Mesothelial cell of epicardium (in vitro differentiated cells): Measurements from ENCODE around the gene DENND5A. TPM values are rescaled to one million over a fixed set of nuclear protein-coding genes. Genes with fewer than 3 reads are reported as not detected.

Experiments used
- DNase-seq, 2 experiments: peaks; one replicate each; pipeline ENCODE4 v3.0.0; 2021; ENCODE audit warnings: low spot score in 2 of 2; ENCODE audit not compliant: unreplicated experiment in 2 of 2
- H3K27ac Mint-ChIP-seq: 2 replicates; pipeline ENCODE4 v1.8.0; 2021; ENCODE audit warnings: mixed read lengths
- H3K27me3 Mint-ChIP-seq: 2 replicates; pipeline ENCODE4 v1.8.0; 2021; ENCODE audit warnings: low read depth, mixed read lengths
- H3K36me3 Mint-ChIP-seq: 2 replicates; pipeline ENCODE4 v1.8.0; 2021; ENCODE audit warnings: mixed read lengths
- H3K4me1 Mint-ChIP-seq: 2 replicates; pipeline ENCODE4 v1.8.0; 2021; ENCODE audit warnings: mixed read lengths
- H3K4me3 Mint-ChIP-seq: 2 replicates; pipeline ENCODE4 v1.8.0; 2021; ENCODE audit warnings: mild to moderate bottlenecking, moderate library complexity, mixed read lengths
- H3K9me3 Mint-ChIP-seq: 2 replicates; pipeline ENCODE4 v1.8.0; 2021; ENCODE audit warnings: mixed read lengths
- total RNA-seq: library from RNA; stranded (reverse); gene quantifications from 3 replicates; pipeline ENCODE4 v1.2.1, GENCODE V29; 2021
- TF ChIP-seq, protein P1 (sequence below): fragments of 200-600 bp; sonication (generic); IDR thresholded peaks from one replicate; pipeline ENCODE4 v1.5.0; 2021; ENCODE audit warnings: antibody characterized with exemption; ENCODE audit not compliant: unreplicated experiment

The DENND5A gene
- total RNA-seq = 84.9 to 89.6 TPM (median 85.5 TPM) in 3 replicates

DNA sequence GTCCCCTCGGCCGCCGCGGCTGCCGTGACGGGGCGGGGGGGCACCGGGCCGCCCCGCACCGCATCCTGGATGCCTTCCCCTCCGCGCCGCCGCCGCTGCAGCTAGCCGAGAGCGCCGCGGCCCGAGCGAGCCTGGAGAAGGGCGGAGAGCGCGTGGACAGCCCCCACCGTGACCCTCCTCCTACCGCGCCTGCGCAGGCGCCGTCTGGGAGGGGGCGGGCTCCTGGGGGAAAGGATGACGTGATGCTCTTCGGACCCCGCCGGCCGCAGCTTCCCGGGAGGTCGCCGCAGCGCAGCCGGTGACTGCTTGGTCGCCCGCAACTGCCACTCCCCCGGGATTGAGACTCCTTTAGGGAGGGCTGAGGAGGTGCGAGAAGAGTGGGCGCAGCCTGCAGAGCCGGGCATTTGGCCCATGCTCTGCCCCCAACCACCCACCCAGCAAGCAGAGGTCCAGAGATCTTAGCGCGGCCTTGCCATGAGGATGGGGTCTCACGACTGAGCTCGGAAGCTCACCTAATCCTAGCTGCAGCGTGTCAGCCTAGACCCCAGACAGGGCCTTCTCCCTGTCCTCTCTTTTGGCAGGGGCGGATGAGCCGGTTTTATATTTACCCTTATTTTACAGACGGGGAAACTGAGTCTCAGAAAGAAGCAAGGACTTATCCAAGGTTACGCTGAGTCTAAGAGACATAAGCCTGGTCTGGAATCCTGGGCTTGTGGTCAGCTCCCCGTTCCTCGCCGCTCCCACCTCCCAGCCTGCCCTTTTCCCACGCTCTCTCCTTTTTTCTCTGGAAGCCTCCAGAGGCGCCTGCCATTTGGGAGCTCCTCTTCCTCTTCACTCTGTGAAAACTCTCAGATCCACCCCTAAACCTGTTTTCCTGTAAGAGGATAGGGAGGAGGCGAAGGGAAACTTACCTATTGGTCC lies at the start of gene DENND5A:
TSS of gene DENND5A (minus strand) at position 140 of the 921 bp plus-strand sequence. CDS start 281 bp downstream, outside the sequence.
- peak within 1 kb of the TSS; percentile 93 for H3K4me3 Mint-ChIP-seq
- H3K4me1 Mint-ChIP-seq = peaks cover 39% of the 10 kb centered on the region
- H3K9me3 Mint-ChIP-seq = no peaks in the 10 kb centered on the region
- no peaks in the 10 kb centered on the region for H3K27me3 Mint-ChIP-seq
- DNase-seq = peak; percentile 76 to 77
- TF ChIP-seq, protein P1, sequence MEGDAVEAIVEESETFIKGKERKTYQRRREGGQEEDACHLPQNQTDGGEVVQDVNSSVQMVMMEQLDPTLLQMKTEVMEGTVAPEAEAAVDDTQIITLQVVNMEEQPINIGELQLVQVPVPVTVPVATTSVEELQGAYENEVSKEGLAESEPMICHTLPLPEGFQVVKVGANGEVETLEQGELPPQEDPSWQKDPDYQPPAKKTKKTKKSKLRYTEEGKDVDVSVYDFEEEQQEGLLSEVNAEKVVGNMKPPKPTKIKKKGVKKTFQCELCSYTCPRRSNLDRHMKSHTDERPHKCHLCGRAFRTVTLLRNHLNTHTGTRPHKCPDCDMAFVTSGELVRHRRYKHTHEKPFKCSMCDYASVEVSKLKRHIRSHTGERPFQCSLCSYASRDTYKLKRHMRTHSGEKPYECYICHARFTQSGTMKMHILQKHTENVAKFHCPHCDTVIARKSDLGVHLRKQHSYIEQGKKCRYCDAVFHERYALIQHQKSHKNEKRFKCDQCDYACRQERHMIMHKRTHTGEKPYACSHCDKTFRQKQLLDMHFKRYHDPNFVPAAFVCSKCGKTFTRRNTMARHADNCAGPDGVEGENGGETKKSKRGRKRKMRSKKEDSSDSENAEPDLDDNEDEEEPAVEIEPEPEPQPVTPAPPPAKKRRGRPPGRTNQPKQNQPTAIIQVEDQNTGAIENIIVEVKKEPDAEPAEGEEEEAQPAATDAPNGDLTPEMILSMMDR = no peak
- no peaks in the 10 kb centered on the region for H3K36me3 Mint-ChIP-seq
- peak within 1 kb of the TSS; percentile 94 for H3K27ac Mint-ChIP-seq

DNA sequence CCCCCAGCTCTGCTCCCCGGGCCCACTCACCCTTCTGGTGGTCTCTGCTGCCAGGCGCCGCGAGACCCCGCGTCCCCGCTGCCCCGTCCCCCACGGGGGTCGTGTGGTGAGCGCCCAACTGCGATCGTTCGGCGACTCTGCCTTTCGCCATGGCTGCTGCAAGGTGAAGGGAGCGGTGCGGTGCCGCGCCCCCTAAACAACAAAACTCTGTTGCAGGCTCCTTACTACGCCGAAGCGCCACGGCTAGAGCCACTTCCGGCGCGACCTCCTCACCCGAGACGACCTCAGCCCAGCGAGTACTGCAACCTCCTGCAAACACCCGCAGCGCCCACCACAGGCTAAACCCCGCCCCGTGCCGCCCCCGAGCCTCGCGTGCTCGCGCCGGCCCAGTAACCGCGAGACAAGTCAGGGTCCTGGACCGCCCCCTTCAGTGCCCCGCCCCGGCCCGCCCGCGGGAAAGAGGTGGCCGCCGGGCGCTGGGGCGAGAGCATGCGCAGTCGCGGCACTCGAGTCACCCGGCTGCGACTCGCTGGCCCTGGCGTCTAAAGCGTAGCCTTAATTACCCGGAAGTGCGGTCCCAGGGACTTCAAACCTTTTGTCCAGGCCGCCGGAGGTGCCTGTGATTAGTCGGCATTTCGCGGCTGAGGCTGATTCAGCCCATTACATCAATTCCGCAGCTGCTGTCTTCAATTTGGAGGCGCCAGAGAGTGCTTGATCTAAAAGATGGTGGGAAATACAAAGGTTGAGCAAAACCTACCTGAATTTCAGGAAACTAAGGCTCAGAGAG lies 49.3 kb upstream of the DENND5A start, which contains the start of gene TMEM41B:
TSS of gene TMEM41B (minus strand) at position 303 of the 787 bp plus-strand sequence. CDS start at position 151, 152 bp downstream.
- Mint-ChIP-seq H3K36me3 (no peaks in the 10 kb centered on the region), H3K9me3 (no peaks in the 10 kb centered on the region)

GRCh38 chr11:9313648-9314290 lies 48.6 kb upstream of the DENND5A start:
- TF ChIP-seq, protein P1 = no peak
- Mint-ChIP-seq H3K4me3 (peak overlapping the region; percentile 97), H3K4me1 (peaks cover 32% of the 10 kb centered on the region), H3K27me3 (no peaks in the 10 kb centered on the region), H3K9me3 (no peaks in the 10 kb centered on the region), H3K27ac (peak overlapping the region; percentile 97), H3K36me3 (peaks cover 3% of the 10 kb centered on the region)
- no peak for DNase-seq

More for the DNA sequence above, 49.3 kb upstream of the DENND5A start, which contains the start of gene TMEM41B:
- peak within 1 kb of the TSS; percentile 97 for H3K27ac Mint-ChIP-seq
- peak within 1 kb of the TSS; percentile 97 for H3K4me3 Mint-ChIP-seq
- TF ChIP-seq, protein P1 = no peak
- H3K27me3 Mint-ChIP-seq = no peaks in the 10 kb centered on the region
- peak; percentile 97 to 99 for DNase-seq
- H3K4me1 Mint-ChIP-seq = peaks cover 39% of the 10 kb centered on the region

DNA sequence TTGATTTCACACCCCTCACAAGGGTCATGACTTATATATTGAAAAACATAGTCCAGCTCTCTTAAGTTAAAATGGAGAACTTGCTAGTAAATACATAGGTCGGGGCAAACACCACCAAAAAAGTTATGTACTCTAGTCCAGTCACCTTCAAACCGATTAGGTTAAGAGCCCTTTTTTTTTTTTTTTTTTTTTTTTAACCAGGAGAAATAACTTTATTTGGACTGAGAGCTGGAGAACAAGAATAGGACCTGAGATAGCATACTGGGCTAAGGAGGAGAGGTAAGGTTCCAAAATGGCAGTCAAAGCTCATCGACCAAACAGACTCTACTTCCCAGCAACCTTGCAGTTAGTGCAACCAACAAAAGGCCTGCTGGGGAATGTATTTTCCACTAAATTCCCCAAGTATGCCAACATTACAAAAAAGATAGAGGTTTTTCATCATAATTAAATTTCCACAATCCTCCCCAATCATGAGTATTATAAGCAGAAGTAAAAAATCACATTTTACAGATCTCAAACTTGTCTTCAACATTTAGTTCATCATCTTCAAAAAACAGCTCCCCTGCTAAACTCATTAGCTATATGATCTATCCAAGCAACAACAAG lies 45.4 kb upstream of the DENND5A start:
- TF ChIP-seq, protein P1 = no peak
- no peak for DNase-seq
- Mint-ChIP-seq H3K4me1 (peaks cover 29% of the 10 kb centered on the region), H3K36me3 (peaks cover 8% of the 10 kb centered on the region), H3K27me3 (no peaks in the 10 kb centered on the region), H3K27ac (peak overlapping the region; percentile 69), H3K4me3 (no peak overlapping the region), H3K9me3 (peaks cover 5% of the 10 kb centered on the region)

- no peak overlapping the region for H3K27ac Mint-ChIP-seq
- no peaks in the 10 kb centered on the region for H3K27me3 Mint-ChIP-seq
- TF ChIP-seq, protein P1 = no peak
- H3K4me1 Mint-ChIP-seq = peaks cover 3% of the 10 kb centered on the region
- H3K9me3 Mint-ChIP-seq = peaks cover 5% of the 10 kb centered on the region
- peaks cover 12% of the 10 kb centered on the region for H3K36me3 Mint-ChIP-seq
- no peak for DNase-seq
- no peak overlapping the region for H3K4me3 Mint-ChIP-seq
Measured at GRCh38 chr11:9304178-9304577, 39.0 kb upstream of the DENND5A start.
